Glutamatergic neuron (in vitro differentiated cells): Measurements from ENCODE around the gene ZNF397. TPM values are rescaled to one million over a fixed set of nuclear protein-coding genes. Genes with fewer than 3 reads are reported as not detected.
A peak's percentile ranks its signal among the peaks of the same experiment; 100 is the strongest.

ENCODE experiments used
- DNase-seq: peaks from one replicate; pipeline ENCODE4 v3.0.0; 2022
- H3K27ac Mint-ChIP-seq: one replicate; pipeline ENCODE4 v1.8.0; 2020; ENCODE audit warnings: mild to moderate bottlenecking, mixed read lengths, inconsistent platforms; ENCODE audit not compliant: unreplicated experiment
- H3K27me3 Mint-ChIP-seq: one replicate; pipeline ENCODE4 v1.8.0; 2020; ENCODE audit warnings: mild to moderate bottlenecking, moderate library complexity, mixed read lengths, inconsistent platforms; ENCODE audit not compliant: unreplicated experiment
- H3K36me3 Mint-ChIP-seq: one replicate; pipeline ENCODE4 v1.8.0; 2020; ENCODE audit warnings: mild to moderate bottlenecking, mixed read lengths, inconsistent platforms; ENCODE audit not compliant: unreplicated experiment
- H3K4me1 Mint-ChIP-seq: one replicate; pipeline ENCODE4 v1.8.0; 2020; ENCODE audit warnings: mild to moderate bottlenecking, low read depth, mixed read lengths, inconsistent platforms; ENCODE audit not compliant: unreplicated experiment
- H3K4me3 Mint-ChIP-seq: one replicate; pipeline ENCODE4 v1.8.0; 2020; ENCODE audit warnings: mild to moderate bottlenecking, mixed read lengths, inconsistent platforms; ENCODE audit not compliant: unreplicated experiment
- H3K9me3 Mint-ChIP-seq: one replicate; pipeline ENCODE4 v1.8.0; 2020; ENCODE audit warnings: mild to moderate bottlenecking, moderate library complexity, mixed read lengths, inconsistent platforms; ENCODE audit not compliant: unreplicated experiment
- total RNA-seq: library from RNA; stranded (reverse); fragmentation: NEBNext Ultra II Directional; extraction: Animal tissue kit (Norgen Biotek cat#: 25700); gene quantifications from one replicate; pipeline ENCODE4 v1.2.1, GENCODE V29; 2021; ENCODE audit not compliant: unreplicated experiment
- TF ChIP-seq, protein P1 (sequence below): fragments of 200-600 bp; sonication (generic); IDR thresholded peaks from one replicate; pipeline ENCODE4 v1.5.0; 2021; ENCODE audit not compliant: partially characterized antibody, unreplicated experiment

Gene ZNF397
- total RNA-seq, 1 donor from 2014 or later, result 35.9 TPM

DNA sequence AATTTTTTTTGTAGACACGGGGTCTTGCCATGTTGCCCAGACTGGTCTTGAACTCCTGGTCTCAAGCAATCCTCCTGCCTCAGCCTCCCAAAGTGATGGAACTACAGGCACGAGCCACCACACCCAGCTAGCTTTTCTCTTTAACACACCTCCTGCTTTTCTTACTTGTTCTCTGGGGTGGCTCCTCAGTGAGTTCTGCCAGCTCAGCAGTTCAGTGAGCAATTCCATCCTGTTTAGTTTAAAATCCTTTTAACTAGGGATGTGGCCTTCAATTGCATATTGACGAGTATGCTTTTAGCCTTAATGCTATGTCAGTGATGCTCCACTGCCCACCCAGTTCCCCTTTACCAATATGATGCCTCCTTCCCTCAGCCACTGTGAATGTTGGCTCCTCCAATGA, 16.1 kb downstream of the ZNF397 start:
- peaks cover 3% of the 10 kb centered on the region for H3K9me3 Mint-ChIP-seq

DNA sequence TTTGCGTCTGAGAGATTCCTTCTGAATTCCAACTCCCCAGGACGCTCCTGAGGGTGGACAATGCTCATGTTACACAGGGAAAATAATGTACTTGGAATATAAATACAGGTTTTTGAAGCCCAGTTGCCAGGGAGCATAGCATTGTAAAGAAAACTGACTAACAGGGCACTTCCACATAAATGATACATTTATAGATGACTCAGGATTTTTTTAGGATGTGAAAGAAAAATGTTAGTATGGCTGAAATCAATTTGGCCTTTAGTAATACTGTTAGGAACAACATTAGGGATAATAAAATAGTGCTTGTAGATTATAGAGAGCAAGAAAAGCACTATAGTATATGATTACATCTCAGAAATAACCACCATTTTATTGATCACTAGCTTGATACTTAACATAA, 23.6 kb downstream of the ZNF397 start:
- H3K27me3 Mint-ChIP-seq, result peaks cover 7% of the 10 kb centered on the region
- no peaks in the 10 kb centered on the region for H3K4me1 Mint-ChIP-seq
- DNase-seq, result no peak
- H3K36me3 Mint-ChIP-seq, result peaks cover 31% of the 10 kb centered on the region
- peaks cover 15% of the 10 kb centered on the region for H3K9me3 Mint-ChIP-seq
- H3K27ac Mint-ChIP-seq, result no peak overlapping the region
- no peak overlapping the region for H3K4me3 Mint-ChIP-seq
- TF ChIP-seq, protein P1, sequence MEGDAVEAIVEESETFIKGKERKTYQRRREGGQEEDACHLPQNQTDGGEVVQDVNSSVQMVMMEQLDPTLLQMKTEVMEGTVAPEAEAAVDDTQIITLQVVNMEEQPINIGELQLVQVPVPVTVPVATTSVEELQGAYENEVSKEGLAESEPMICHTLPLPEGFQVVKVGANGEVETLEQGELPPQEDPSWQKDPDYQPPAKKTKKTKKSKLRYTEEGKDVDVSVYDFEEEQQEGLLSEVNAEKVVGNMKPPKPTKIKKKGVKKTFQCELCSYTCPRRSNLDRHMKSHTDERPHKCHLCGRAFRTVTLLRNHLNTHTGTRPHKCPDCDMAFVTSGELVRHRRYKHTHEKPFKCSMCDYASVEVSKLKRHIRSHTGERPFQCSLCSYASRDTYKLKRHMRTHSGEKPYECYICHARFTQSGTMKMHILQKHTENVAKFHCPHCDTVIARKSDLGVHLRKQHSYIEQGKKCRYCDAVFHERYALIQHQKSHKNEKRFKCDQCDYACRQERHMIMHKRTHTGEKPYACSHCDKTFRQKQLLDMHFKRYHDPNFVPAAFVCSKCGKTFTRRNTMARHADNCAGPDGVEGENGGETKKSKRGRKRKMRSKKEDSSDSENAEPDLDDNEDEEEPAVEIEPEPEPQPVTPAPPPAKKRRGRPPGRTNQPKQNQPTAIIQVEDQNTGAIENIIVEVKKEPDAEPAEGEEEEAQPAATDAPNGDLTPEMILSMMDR, result no peak

More for the DNA sequence above, 16.1 kb downstream of the ZNF397 start:
- Mint-ChIP-seq H3K4me1 (no peaks in the 10 kb centered on the region), H3K27ac (no peak overlapping the region), H3K36me3 (peaks cover 46% of the 10 kb centered on the region), H3K4me3 (no peak overlapping the region), H3K27me3 (no peaks in the 10 kb centered on the region)
- no peak for DNase-seq
- TF ChIP-seq, protein P1, result no peak

DNA sequence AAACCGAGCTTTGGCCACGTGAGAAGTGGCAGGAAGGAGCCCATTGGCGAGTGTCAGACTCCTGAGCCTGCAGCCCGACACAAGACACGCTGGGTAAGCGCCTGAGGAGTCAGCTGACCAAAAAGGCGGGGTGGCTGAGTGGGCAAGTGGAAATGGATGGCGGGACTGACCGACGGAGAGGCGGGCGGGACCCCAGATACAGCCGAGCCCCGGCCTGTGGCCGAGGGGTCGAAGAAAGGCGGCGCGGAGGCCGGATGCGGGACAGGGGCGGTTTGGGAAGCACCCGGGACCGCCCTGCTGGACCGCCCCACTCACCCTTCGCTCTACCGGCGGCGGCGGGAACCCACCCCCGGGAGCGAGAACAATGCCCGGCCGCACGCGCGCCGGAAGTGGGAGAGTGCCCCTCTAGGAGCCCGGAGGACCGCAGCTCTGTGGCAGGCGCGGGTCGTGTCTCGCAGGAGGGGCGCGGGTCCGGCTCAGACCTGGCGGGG, 26.4 kb downstream of the ZNF397 start:
- TF ChIP-seq, protein P1, result no peak
- Mint-ChIP-seq H3K4me1 (no peaks in the 10 kb centered on the region), H3K4me3 (peak overlapping the region; percentile 90), H3K27ac (peak overlapping the region; percentile 89), H3K9me3 (peaks cover 14% of the 10 kb centered on the region), H3K36me3 (peaks cover 26% of the 10 kb centered on the region), H3K27me3 (peaks cover 7% of the 10 kb centered on the region)
- DNase-seq, result peak; percentile 85

DNA sequence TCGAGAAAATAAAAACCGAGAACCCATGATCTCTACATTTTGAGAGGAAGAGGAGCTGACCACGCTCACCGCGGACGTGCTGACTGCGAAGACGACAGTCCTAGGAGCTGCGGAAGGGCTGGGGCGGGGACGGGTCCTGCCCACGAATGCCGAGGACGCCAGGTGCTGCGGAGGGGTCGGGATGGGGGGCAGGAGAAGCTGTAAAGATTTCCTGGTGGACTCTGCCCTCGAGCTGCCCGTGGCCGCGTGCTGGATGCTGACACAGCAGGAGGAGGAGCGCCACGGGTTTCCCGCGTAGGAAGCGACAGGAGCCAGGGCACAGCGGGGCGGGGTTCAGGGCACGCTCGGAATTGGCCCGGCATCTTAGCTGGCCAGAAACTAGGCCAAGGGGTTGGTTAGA, 27.0 kb downstream of the ZNF397 start:
- Mint-ChIP-seq H3K9me3 (peaks cover 14% of the 10 kb centered on the region), H3K4me3 (peak overlapping the region; percentile 68), H3K27ac (no peak overlapping the region), H3K27me3 (peaks cover 7% of the 10 kb centered on the region), H3K4me1 (no peaks in the 10 kb centered on the region), H3K36me3 (peaks cover 30% of the 10 kb centered on the region)
- TF ChIP-seq, protein P1, result no peak
- DNase-seq, result no peak

DNA sequence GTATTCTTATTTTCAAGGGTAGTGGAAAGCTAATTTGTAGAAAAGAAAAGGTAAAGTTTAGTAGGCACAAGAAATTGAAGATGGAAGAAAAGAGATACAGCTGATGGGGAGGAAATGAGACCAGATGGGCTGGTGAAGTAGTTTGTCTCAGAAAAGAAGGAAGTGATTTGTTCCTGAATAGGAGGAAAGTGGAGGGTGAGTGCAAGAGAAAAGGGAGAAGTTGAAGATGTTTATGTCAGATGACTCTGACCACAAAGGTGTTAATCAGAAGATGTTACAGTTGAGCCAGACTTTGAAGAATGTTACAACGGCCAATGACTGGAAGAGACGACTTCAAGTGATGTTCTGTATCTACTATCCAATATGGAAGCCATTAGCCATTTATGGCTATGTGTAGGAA, 28.0 kb downstream of the ZNF397 start:
- no peaks in the 10 kb centered on the region for H3K4me1 Mint-ChIP-seq
- no peak for DNase-seq
- TF ChIP-seq, protein P1, result no peak
- H3K4me3 Mint-ChIP-seq, result no peak overlapping the region
- peaks cover 14% of the 10 kb centered on the region for H3K9me3 Mint-ChIP-seq
- H3K27ac Mint-ChIP-seq, result peak overlapping the region; percentile 4
- H3K27me3 Mint-ChIP-seq, result peaks cover 9% of the 10 kb centered on the region
- H3K36me3 Mint-ChIP-seq, result peaks cover 35% of the 10 kb centered on the region
